BLaER1 (cell line): ENCODE data around the gene UTP14C.

Source experiments
- H3K27ac ChIP-seq: shearing (Covaris generic); formaldehyde crosslinking; 2 replicates; pipeline ENCODE4 v1.8.1; 2022
- H3K27me3 ChIP-seq: shearing (Covaris generic); formaldehyde crosslinking; 2 replicates; pipeline ENCODE4 v1.8.1; 2022
- H3K36me3 ChIP-seq: shearing (Covaris generic); formaldehyde crosslinking; 2 replicates; pipeline ENCODE4 v1.8.1; 2022
- H3K4me1 ChIP-seq: shearing (Covaris generic); formaldehyde crosslinking; 2 replicates; pipeline ENCODE4 v1.8.1; 2022
- H3K4me2 ChIP-seq: shearing (Covaris generic); formaldehyde crosslinking; 2 replicates; pipeline ENCODE4 v1.8.1; 2022
- H3K4me3 ChIP-seq: shearing (Covaris generic); formaldehyde crosslinking; 2 replicates; pipeline ENCODE4 v1.8.1; 2022
- H3K9ac ChIP-seq: shearing (Covaris generic); formaldehyde crosslinking; 2 replicates; pipeline ENCODE4 v1.8.1; 2022
- H3K9me3 ChIP-seq: shearing (Covaris generic); formaldehyde crosslinking; 2 replicates; pipeline ENCODE4 v1.8.1; 2022
- H4K20me1 ChIP-seq: shearing (Covaris generic); formaldehyde crosslinking; 2 replicates; pipeline ENCODE4 v1.8.1; 2022
- Cebpa-rat ChIP-seq: shearing (Covaris generic); IDR thresholded peaks from 2 replicates; pipeline ENCODE4 v1.8.1; 2022

The UTP14C gene

DNA sequence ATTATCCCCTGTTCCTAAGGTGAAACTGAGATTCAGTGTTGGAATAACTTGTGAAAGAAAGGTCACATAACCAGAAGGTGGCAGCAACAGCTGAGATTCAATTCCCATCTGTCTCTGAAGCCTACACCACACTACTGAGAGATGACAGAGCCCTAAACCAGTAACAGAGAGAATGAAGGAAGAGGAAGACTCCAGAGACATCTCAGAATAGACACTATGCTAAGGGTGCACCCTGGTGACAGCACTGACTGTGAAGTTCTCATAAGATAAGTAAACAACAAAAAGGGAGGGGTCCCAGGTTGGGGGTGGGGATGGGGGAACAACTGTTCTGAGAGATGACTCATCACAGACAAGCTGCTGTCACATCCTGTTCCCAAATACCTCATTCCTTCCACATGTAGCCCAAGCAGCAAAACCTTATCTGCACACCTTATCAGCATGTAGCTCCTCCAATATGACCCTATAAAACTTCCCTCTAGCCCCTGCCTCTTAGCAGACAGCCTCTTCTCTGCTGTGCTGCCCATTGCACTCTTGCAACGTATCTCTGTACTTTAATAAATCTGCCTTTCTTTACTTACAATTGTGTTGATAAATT, 46.5 kb downstream of the UTP14C start:
- Histone ChIP-seq H3K27me3 (no peaks in the 10 kb centered on the region), H3K4me2 (no peak overlapping the region), H3K9ac (no peak overlapping the region), H3K9me3 (peaks cover 55% of the 10 kb centered on the region), H3K4me3 (no peak overlapping the region), H3K36me3 (no peaks in the 10 kb centered on the region), H3K27ac (no peak overlapping the region), H3K4me1 (no peaks in the 10 kb centered on the region), H4K20me1 (no peaks in the 10 kb centered on the region)
- TF ChIP-seq Cebpa-rat: no peak
